ENCODE data around the gene CASP2. TPM values are rescaled to one million over a fixed set of nuclear protein-coding genes. Genes with fewer than 3 reads are reported as not detected.

The CASP2 gene
- total RNA-seq, 1 donor from 2014 or later, result 33.8 TPM

GRCh38 chr7:143354376-143354775, 66.2 kb downstream of the CASP2 start:
- intact Hi-C loops (cut with DNase I), result no loop called here
- no peak for ATAC-seq

GRCh38 chr7:143354965-143355364, 66.8 kb downstream of the CASP2 start:
- DNase-seq (ENCODE audit: low spot score), result no peak
- intact Hi-C loops (cut with DNase I), result no loop called here
- no peak for ATAC-seq

More at GRCh38 chr7:143354376-143354775, 66.2 kb downstream of the CASP2 start:
- no peak for DNase-seq (ENCODE audit: low spot score)

GRCh38 chr7:143355450-143356385, 67.6 kb downstream of the CASP2 start:
- ATAC-seq, result no peak
- no peak for DNase-seq (ENCODE audit: low spot score)
- intact Hi-C loops (cut with DNase I), result no loop called here

- DNase-seq (ENCODE audit: low spot score) (no peak), ATAC-seq (no peak)
- intact Hi-C loops (cut with DNase I), result no loop called here
These were observed 68.4 kb downstream of the CASP2 start for GRCh38 chr7:143356414-143357050.

Other genes with a start within 250 kb of the CASP2 start
- gene OR6V1, start 236.0 kb upstream of the CASP2 start, total RNA-seq, result not detected
- not detected for gene PIP, start 156.3 kb upstream of the CASP2 start, total RNA-seq
- not detected for gene TAS2R39, start 104.9 kb upstream of the CASP2 start, total RNA-seq
- not detected for gene TAS2R40, start 66.3 kb upstream of the CASP2 start, total RNA-seq
- gene GSTK1, start 24.9 kb upstream of the CASP2 start, total RNA-seq, result 155 TPM
- 10.9 TPM for gene TMEM139, start 3.4 kb upstream of the CASP2 start, total RNA-seq
- not detected for gene CLCN1, start 27.8 kb downstream of the CASP2 start, total RNA-seq
- 2.6 TPM for gene FAM131B, start 74.4 kb downstream of the CASP2 start, total RNA-seq
- gene ZYX, start 93.0 kb downstream of the CASP2 start, total RNA-seq, result 178 TPM
- gene EPHA1, start 120.5 kb downstream of the CASP2 start, total RNA-seq, result 0.22 TPM
- gene TAS2R60, start 155.1 kb downstream of the CASP2 start, total RNA-seq, result 0.40 TPM
- not detected for gene TAS2R41, start 189.5 kb downstream of the CASP2 start, total RNA-seq